H9 (cell line): Measurements from ENCODE around the gene COL23A1. TPM values are rescaled to one million over a fixed set of nuclear protein-coding genes. Genes with fewer than 3 reads are reported as not detected.

ENCODE experiments used
- DNase-seq: peaks from one replicate; pipeline ENCODE4 v3.0.0-alpha.2; 2017
- H2AFZ ChIP-seq: one replicate; pipeline ENCODE4 v1.6.1; 2013; ENCODE audit warnings: mild to moderate bottlenecking, low read length, control low read depth, moderate library complexity
- H2AK5ac ChIP-seq: 2 replicates; pipeline ENCODE4 v1.6.1; 2013; ENCODE audit warnings: low read length, control low read depth, mixed read lengths; ENCODE audit not compliant: insufficient read length
- H2BK120ac ChIP-seq: one replicate; pipeline ENCODE4 v1.6.1; 2013; ENCODE audit warnings: low read depth, mild to moderate bottlenecking, low read length, control low read depth, inconsistent platforms; ENCODE audit not compliant: poor library complexity, severe bottlenecking
- H2BK12ac ChIP-seq: 2 replicates; pipeline ENCODE4 v1.6.1; 2013; ENCODE audit warnings: low read length, control low read depth, mixed read lengths, low read depth; ENCODE audit not compliant: insufficient read length
- H2BK15ac ChIP-seq: 2 replicates; pipeline ENCODE4 v1.6.1; 2013; ENCODE audit warnings: low read depth, low read length, control low read depth
- H2BK20ac ChIP-seq: one replicate; pipeline ENCODE4 v1.6.1; 2013; ENCODE audit warnings: low read depth, mild to moderate bottlenecking, low read length, control low read depth, inconsistent platforms; ENCODE audit not compliant: poor library complexity, severe bottlenecking
- H2BK5ac ChIP-seq: 2 replicates; pipeline ENCODE4 v1.6.1; 2013; ENCODE audit warnings: low read length, control low read depth, mixed read lengths; ENCODE audit not compliant: insufficient read length
- H3K14ac ChIP-seq: 2 replicates; pipeline ENCODE4 v1.6.1; 2013; ENCODE audit warnings: low read length, control low read depth; ENCODE audit not compliant: insufficient read depth
- H3K18ac ChIP-seq: 2 replicates; pipeline ENCODE4 v1.6.1; 2013; ENCODE audit warnings: low read depth, mild to moderate bottlenecking, mixed read lengths, low read length, control low read depth; ENCODE audit not compliant: insufficient read length
- H3K23ac ChIP-seq: 2 replicates; pipeline ENCODE4 v1.6.1; 2013; ENCODE audit warnings: low read length, control low read depth, mixed read lengths, low read depth; ENCODE audit not compliant: insufficient read length
- H3K23me2 ChIP-seq: 2 replicates; pipeline ENCODE4 v1.6.1; 2013; ENCODE audit warnings: low read depth, mild to moderate bottlenecking, mixed read lengths, low read length, control low read depth; ENCODE audit not compliant: insufficient read length, poor library complexity, severe bottlenecking
- H3K27ac ChIP-seq: 2 replicates; pipeline ENCODE4 v1.5.1; 2013; ENCODE audit warnings: low read length, control low read depth, mixed read lengths, low read depth; ENCODE audit not compliant: insufficient read length
- H3K27me3 ChIP-seq: 2 replicates; pipeline ENCODE4 v1.6.1; 2013; ENCODE audit warnings: low read length, control low read depth, inconsistent platforms; ENCODE audit not compliant: insufficient read depth
- H3K4ac ChIP-seq: 2 replicates; pipeline ENCODE4 v1.6.1; 2013; ENCODE audit warnings: low read depth, mild to moderate bottlenecking, control low read depth, inconsistent platforms, low read length, moderate library complexity
- H3K4me1 ChIP-seq: 2 replicates; pipeline ENCODE4 v1.6.1; 2013; ENCODE audit warnings: low read length, control low read depth, inconsistent platforms; ENCODE audit not compliant: insufficient read depth
- H3K4me2 ChIP-seq: 2 replicates; pipeline ENCODE4 v1.6.1; 2013; ENCODE audit warnings: low read length, control low read depth, mixed read lengths; ENCODE audit not compliant: insufficient read length, insufficient read depth
- H3K56ac ChIP-seq: 2 replicates; pipeline ENCODE4 v1.6.1; 2013; ENCODE audit warnings: low read depth, mild to moderate bottlenecking, mixed read lengths, low read length, control low read depth; ENCODE audit not compliant: insufficient read length
- H3K79me1 ChIP-seq: 2 replicates; pipeline ENCODE4 v1.6.1; 2013; ENCODE audit warnings: low read depth, mild to moderate bottlenecking, moderate library complexity, low read length, control low read depth, inconsistent platforms; ENCODE audit not compliant: insufficient read depth, poor library complexity, severe bottlenecking
- H3K79me2 ChIP-seq: 2 replicates; pipeline ENCODE4 v1.6.1; 2013; ENCODE audit warnings: low read length, control low read depth, inconsistent platforms; ENCODE audit not compliant: insufficient read depth
- H3K9ac ChIP-seq: 2 replicates; pipeline ENCODE4 v1.6.1; 2013; ENCODE audit warnings: low read length, control low read depth, mixed read lengths; ENCODE audit not compliant: insufficient read length; ENCODE audit errors: extremely low read depth
- H3K9me3 ChIP-seq: one replicate; pipeline ENCODE4 v1.6.1; 2013; ENCODE audit warnings: low read depth, low read length, inconsistent platforms; ENCODE audit not compliant: control insufficient read depth
- H3T11ph ChIP-seq: one replicate; pipeline ENCODE4 v1.6.1; 2013; ENCODE audit warnings: mild to moderate bottlenecking, low read length, control low read depth, inconsistent platforms
- H4K20me1 ChIP-seq: one replicate; pipeline ENCODE4 v1.6.1; 2013; ENCODE audit not compliant: control insufficient read depth, insufficient read length, insufficient read depth
- H4K5ac ChIP-seq: 2 replicates; pipeline ENCODE4 v1.6.1; 2013; ENCODE audit warnings: low read depth, mild to moderate bottlenecking, mixed read lengths, low read length, control low read depth; ENCODE audit not compliant: insufficient read length
- H4K8ac ChIP-seq: replicated peaks from 2 replicates; pipeline ENCODE4 v1.6.1; 2013; ENCODE audit warnings: low read length, control low read depth, mixed read lengths, low read depth; ENCODE audit not compliant: insufficient read length
- H4K91ac ChIP-seq: 2 replicates; pipeline ENCODE4 v1.6.1; 2013; ENCODE audit warnings: low read depth, mild to moderate bottlenecking, moderate library complexity, mixed read lengths, low read length, control low read depth; ENCODE audit not compliant: insufficient read length
- H3K27ac Mint-ChIP-seq, 3 experiments: 2 replicates in 2 of 3; 3 replicates in 1 of 3; pipeline ENCODE4 v1.8.0; 2020 to 2021; ENCODE audit warnings: mixed read lengths in 3 of 3, mild to moderate bottlenecking in 1 of 3, moderate library complexity in 1 of 3
- H3K27me3 Mint-ChIP-seq: 2 replicates; pipeline ENCODE4 v1.8.0; 2021; ENCODE audit warnings: low read depth, mild to moderate bottlenecking, moderate library complexity, mixed read lengths
- H3K36me3 Mint-ChIP-seq, 3 experiments: 2 replicates in 2 of 3; 3 replicates in 1 of 3; pipeline ENCODE4 v1.8.0; 2020 to 2021; ENCODE audit warnings: low read depth in 3 of 3, mixed read lengths in 3 of 3; ENCODE audit not compliant: insufficient read depth in 1 of 3
- H3K4me1 Mint-ChIP-seq, 2 experiments: 2 replicates each; pipeline ENCODE4 v1.8.0; 2020; ENCODE audit warnings: mixed read lengths in 2 of 2
- H3K4me3 Mint-ChIP-seq, 2 experiments: 2 replicates in 1 of 2; 3 replicates in 1 of 2; pipeline ENCODE4 v1.8.0; 2020 to 2021; ENCODE audit warnings: mild to moderate bottlenecking in 2 of 2, mixed read lengths in 2 of 2, moderate library complexity in 1 of 2
- H3K9me3 Mint-ChIP-seq, 2 experiments: 2 replicates in 1 of 2; 3 replicates in 1 of 2; pipeline ENCODE4 v1.8.0; 2020; ENCODE audit warnings: mild to moderate bottlenecking in 2 of 2, mixed read lengths in 2 of 2, moderate library complexity in 1 of 2
- WGBS: extraction: QIAGEN DNeasy Blood & Tissue Kit; methylation state at CpG from one replicate; pipeline ENCODE4 v1.1.7; 2013; ENCODE audit warnings: missing lambda C conversion rate, low lambda C conversion rate, mixed read lengths; ENCODE audit not compliant: insufficient read length; ENCODE audit errors: extremely low coverage; 5-methylcytosine and 5-hydroxymethylcytosine counted together
- total RNA-seq: library from RNA; stranded (reverse); gene quantifications from 2 replicates; pipeline ENCODE4 v1.2.1, GENCODE V29; 2021
- TF ChIP-seq, protein P1 (sequence below): fragments of 200-600 bp; sonication (generic); conservative IDR thresholded peaks from 3 replicates; pipeline ENCODE4 v1.8.0; 2021; ENCODE audit warnings: antibody characterized with exemption, mild to moderate bottlenecking

COL23A1 gene
- total RNA-seq, 1 experiment from 2014 or later = 2.6 TPM

DNA sequence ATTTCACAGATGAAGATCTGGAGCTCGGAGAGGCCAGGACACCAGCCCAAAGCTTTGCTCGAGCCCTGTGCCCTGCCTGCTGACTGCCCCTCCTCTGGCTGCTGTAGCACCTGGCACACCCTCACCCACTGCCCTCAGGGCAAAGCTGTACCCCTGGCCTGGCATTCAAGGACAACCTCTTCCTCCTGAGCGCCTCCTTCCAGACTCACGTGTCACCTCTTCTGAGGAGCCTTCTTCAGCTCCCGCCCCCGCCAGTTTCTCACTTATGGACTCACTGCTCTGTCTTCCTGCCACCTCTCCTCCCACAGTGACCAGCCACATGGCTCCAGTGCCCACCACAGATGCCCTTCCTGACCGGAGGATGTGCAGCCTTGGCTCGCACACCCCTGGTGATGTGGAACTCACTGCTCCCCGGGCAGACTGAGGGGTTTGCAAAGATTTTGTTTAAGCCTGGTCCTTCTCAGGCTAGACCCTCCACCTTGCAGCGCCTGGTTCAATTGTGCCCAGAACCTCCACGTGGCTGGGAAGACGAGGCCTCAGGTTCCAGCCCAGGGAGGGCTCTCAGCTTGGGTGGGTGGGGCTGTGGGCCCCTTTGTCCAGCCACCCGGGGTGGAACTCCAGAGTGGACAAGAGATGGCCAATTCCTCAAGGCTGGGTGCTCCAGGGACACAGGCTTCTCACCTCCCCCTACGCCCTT, 311.0 kb downstream of the COL23A1 start:
- Histone ChIP-seq H2AFZ (no peak overlapping the region), H2BK15ac (no peak overlapping the region)
- peaks cover 42% of the 10 kb centered on the region for H3K27me3 Mint-ChIP-seq

More for the DNA sequence above, 311.0 kb downstream of the COL23A1 start:
- Mint-ChIP-seq H3K36me3 (peaks cover 0 to 2% (median 0%) of the 10 kb centered on the region in 3 experiments; a peak in 3 of 7 replicates), H3K4me1 (peaks cover 4 to 9% of the 10 kb centered on the region in 2 experiments), H3K9me3 (peaks cover 6 to 10% of the 10 kb centered on the region in 2 experiments; a peak in 4 of 5 replicates), H3K27ac (no peak overlapping the region; a peak in 1 of 7 replicates), H3K4me3 (no peak overlapping the region; a peak in 2 of 5 replicates)
- Histone ChIP-seq H3K23ac (no peak overlapping the region), H2AK5ac (no peak overlapping the region), H3K4me1 (no peaks in the 10 kb centered on the region), H3K9me3 (no peaks in the 10 kb centered on the region), H3K9ac (no peak overlapping the region), H4K5ac (no peak overlapping the region), H3K4me2 (no peak overlapping the region), H2BK12ac (no peak overlapping the region), H4K8ac (no peak overlapping the region), H2BK20ac (no peak overlapping the region), H3K27me3 (no peaks in the 10 kb centered on the region), H4K20me1 (no peaks in the 10 kb centered on the region), H3K14ac (no peak overlapping the region), H3K18ac (no peak overlapping the region), H2BK120ac (no peak overlapping the region), H2BK5ac (no peak overlapping the region), H3K4ac (no peak overlapping the region), H4K91ac (no peak overlapping the region), H3K56ac (no peak overlapping the region), H3K23me2 (no peaks in the 10 kb centered on the region), H3T11ph (no peak overlapping the region), H3K27ac (no peak overlapping the region), H3K79me2 (no peaks in the 10 kb centered on the region), H3K79me1 (no peaks in the 10 kb centered on the region)
- TF ChIP-seq, protein P1, sequence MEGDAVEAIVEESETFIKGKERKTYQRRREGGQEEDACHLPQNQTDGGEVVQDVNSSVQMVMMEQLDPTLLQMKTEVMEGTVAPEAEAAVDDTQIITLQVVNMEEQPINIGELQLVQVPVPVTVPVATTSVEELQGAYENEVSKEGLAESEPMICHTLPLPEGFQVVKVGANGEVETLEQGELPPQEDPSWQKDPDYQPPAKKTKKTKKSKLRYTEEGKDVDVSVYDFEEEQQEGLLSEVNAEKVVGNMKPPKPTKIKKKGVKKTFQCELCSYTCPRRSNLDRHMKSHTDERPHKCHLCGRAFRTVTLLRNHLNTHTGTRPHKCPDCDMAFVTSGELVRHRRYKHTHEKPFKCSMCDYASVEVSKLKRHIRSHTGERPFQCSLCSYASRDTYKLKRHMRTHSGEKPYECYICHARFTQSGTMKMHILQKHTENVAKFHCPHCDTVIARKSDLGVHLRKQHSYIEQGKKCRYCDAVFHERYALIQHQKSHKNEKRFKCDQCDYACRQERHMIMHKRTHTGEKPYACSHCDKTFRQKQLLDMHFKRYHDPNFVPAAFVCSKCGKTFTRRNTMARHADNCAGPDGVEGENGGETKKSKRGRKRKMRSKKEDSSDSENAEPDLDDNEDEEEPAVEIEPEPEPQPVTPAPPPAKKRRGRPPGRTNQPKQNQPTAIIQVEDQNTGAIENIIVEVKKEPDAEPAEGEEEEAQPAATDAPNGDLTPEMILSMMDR = no peak
- WGBS = no CpG with 5 or more reads among the region's 14 CpGs
- DNase-seq = no peak
